Left ventricle myocardium superior (tissue), 1 donor: ENCODE results near the gene VPS13D. TPM values are rescaled to one million over a fixed set of nuclear protein-coding genes. Genes with fewer than 3 reads are reported as not detected.
"Not testable (repeated sequence)": the region's sequence is repeated elsewhere in the genome, so short reads cannot be mapped to it uniquely, and the experiment has no call there.

Source experiments
- ATAC-seq: fragments of 200-7000 bp; cut with Tn5 transposase; one replicate; pipeline ENCODE4 v1.9.1; 2020; ENCODE audit warnings: mild to moderate bottlenecking, moderate library complexity
- DNase-seq: peaks from one replicate; pipeline ENCODE4 v3.0.0-alpha.2; 2020
- intact Hi-C: fragments of 100-400 bp; cut with micrococcal nuclease; formaldehyde crosslinking; loops from one replicate; pipeline ENCODE4 v1.11.0; 2022
- total RNA-seq: library from RNA; stranded (reverse); fragmentation: NEBNext Ultra II Directional; extraction: Animal tissue kit (Norgen Biotek cat#: 25700); gene quantifications from one replicate; pipeline ENCODE4 v1.2.1, GENCODE V29; 2021
- donor health status: DM: no; HTN: yes; CAD: no; lungs with severe emphysema.

The VPS13D gene
- total RNA-seq, 1 donor from 2014 or later = 112 TPM

DNA sequence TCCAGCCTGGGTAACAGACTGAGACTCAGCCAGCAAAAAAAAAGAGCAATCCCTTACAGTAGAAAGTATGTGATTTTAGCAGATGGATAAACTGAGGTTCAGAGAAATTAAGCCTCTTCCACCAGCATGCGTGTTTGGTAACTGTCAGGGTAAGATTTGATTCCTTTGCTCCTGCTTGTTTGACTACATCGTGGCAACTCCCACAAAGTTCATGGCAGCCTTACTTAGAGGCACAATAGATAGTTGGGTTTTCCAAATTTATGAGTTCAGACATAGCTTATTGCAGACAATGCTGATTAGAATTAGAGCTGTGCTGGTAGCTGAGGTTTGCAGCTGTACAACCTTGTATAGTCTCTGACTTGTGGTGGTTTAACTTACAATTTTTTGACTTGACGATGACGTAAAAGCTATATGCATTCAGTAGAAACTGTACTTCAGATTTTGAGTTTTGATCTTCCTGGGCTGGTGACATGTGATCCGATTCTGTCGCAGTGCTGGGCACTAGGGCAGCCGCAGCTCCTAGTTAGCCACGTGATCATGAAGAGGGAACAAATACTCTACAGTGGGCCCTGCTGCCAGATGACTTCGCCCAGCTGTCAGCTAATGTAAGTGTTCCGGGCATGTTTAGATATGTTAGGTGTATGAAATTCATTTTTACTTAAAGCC, 220.4 kb downstream of the VPS13D start:
- ATAC-seq (peak; percentile 65), DNase-seq (peak; percentile 67)
- intact Hi-C loops = no loop called here

DNA sequence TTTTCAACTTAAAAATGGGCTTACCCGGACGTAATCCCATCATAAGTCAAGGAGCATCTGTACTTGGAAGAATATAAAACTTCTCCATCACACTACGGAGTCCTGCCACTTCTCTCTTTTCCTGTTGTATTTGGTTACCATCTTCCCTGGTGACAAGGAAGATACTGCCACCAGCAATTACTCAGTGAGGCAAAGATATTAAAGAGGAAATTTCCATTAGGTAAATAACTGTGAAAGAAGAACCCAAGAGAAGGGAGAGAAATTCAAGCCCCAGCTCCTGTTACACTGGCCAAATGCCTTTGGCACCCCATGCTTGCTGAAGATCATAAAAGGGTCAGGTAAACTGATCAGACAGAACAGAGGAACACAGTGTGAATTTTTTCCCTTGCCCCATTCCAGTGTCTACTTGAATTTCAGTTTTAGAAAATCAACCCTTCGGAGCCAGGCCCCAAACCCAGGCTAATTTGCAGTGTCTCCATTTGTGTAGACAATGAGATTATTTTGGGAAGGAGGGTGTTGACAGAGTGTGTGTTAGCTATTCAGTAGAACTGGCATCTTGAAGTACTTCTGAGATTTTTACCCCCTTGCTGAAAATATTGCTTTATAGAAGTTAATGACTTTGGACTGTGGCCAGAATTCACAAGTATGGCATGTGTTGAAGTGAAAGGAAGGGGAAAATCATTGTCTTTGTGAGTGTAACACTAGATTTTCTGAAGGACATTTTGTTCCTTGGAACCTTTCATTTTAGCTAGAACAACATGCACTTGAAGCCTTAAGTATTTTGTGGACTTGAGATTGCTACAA, 221.1 kb downstream of the VPS13D start:
- DNase-seq = no peak
- intact Hi-C loops = no loop called here
- ATAC-seq = no peak

GRCh38 chr1:12451560-12451900, 221.7 kb downstream of the VPS13D start:
- ATAC-seq (no peak), DNase-seq (no peak)
- intact Hi-C loops = no loop called here

GRCh38 chr1:12452262-12452661, 222.4 kb downstream of the VPS13D start:
- no peak for DNase-seq
- intact Hi-C loops = no loop called here
- no peak for ATAC-seq

DNA sequence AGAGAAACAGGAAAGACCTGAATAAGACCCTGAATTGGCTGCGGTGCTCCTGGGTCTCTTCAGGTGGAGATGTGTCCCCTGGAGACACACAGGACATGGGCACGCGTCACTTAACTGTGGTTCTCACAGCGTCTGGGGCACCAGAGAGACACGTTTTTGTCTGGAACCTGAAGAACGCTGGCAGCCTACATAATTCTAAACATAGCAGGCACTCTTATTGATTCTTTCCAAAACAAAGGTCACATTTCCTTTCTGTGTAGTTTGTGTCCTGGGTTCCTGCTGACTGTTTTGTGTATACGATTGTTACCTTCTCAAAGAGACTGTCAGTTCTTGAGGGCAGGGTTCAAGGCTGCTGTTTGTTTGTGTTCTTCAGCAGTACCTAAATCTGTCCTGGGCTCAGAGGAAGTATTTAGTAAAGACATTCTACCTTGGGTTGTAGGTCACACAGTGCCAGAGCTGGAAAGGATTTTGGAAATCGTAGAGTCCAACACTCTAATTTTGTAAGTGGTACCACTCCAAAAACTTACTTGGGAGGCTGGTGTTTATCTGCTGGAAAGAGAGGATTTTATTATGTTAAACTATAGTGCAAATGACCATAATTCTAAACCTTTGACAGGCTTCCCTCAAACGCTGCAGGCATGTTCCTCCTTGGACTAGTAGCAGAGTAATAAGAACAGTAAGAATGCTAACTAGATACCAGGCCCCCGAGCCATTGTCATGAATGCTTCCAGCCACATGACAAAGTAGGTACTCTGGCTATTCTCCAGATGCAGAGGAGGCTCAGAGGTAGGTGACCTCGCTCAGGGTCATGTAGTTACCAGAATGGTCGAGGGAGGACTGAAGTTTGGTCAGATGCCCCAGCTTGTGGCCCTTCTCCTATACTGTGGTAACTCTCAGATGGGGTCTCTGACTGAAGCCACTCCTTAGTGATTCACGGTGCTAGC, 223.8 kb downstream of the VPS13D start:
- intact Hi-C loops = no loop called here
- DNase-seq (no peak), ATAC-seq (peak; percentile 63)

DNA sequence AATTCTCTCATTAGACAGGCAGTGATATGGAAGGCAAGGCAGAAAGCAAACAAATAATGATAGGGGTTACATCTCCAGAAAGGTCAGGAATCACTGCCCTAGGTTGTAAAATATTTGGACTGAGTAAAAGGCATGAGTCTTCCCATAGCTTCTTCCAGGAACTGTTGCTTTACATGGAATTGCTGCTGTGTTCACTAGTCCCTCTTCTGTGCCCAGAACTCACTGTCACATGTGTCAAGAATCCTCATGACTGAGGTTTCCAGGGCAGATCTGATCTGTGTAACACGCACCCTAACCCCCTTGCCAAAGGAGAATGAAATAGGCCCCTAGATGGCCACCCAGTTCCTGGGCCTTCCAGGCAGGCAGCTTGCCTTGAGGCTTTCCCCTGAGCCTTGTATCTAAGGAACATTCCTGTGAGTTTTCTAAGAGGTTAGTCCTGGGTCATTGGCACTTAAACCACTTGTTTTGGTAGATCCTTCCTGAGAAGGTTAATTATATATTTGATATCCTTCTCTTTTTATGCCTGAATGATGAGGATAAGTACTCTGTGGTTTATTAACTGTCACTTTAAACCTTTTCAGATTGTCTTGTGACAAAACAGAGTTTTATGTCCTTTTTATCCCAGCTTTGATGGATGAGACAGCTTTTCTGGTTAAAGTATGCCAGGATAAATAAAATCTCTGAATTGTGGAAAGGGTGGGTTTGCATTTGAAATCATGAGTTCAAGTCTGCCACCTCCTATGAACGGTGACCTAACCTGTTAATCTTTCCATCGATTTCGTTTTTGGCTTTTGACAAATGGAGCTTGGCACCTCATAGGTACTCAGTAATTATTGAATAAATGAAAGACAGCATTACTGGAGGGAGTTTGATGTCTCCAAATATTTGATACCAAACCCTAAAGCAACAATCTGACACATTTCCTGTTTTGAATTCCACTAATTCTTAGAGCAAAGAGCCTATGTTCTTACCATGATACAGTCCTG, 224.9 kb downstream of the VPS13D start:
- no peak for DNase-seq
- intact Hi-C loops = no loop called here
- ATAC-seq = peak; percentile 33

DNA sequence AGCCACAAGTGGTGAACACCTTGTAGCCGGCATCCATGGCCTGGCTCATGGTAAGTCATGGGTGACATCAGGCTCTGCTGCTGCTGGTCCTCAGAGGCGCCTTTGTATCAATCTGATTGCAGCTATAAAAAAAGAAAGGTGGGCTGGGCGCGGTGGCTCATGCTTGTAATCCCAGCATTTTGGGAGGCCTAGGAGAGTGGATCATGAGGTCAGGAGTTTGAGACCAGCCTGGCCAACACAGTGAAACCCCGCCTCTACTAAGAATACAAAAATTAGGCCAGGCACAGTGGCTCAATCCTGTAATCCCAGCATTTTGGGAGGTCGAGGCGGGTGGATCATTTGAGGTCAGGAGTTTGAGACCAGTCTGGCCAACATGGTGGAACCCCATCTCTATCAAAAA, 226.3 kb downstream of the VPS13D start:
- ATAC-seq, intact Hi-C loops: not testable (repeated sequence)

DNA sequence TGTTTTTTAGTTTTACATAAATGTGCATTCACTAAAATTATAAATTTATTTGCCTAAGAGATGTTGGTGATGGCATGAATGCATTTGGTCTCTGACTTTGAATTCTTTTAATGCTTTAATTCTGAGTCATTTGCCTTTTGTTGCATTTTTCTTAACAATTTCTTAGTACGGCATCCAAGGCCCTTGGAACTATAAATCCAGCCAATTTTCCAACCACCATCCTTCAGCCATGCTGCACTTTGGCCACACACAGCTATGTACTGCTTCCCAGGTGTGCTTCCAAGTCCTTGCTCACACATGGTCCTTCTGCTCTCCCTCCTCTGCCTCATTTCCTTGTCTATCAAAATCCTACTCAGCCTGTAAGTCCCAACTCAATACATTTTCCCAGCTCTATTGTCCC, 227.1 kb downstream of the VPS13D start:
- intact Hi-C loops = no loop called here

More for the DNA sequence above, 226.3 kb downstream of the VPS13D start:
- not testable (repeated sequence) for DNase-seq

DNA sequence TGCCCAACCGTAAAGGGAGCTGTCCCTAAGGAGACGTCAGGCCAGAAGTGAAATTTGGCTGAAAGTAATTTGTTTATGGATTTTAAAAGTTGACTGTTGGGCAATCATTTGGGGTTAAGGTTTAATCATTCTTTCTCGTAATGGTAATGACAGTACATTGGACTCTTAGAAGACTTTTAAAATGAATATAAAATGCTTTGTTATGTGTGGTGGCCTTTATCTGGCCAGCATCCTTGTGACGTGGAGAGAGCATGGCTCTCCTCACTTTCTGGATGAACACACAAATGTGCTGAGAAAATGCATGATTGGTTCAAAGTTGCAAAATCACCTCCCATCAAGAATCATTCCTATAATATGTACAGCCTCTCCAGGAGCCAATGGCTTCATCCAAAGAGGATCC, 227.9 kb downstream of the VPS13D start:
- intact Hi-C loops = no loop called here
- ATAC-seq = peak; percentile 5
- no peak for DNase-seq

More for the DNA sequence above, 227.1 kb downstream of the VPS13D start:
- DNase-seq (no peak), ATAC-seq (no peak)

GRCh38 chr1:12458571-12458970, 228.7 kb downstream of the VPS13D start:
- intact Hi-C loops = no loop called here
- DNase-seq (no peak), ATAC-seq (no peak)

- DNase-seq (peak; percentile 78), ATAC-seq (peak; percentile 69)
- intact Hi-C loops = no loop called here
Measured at GRCh38 chr1:12460121-12460520, 230.3 kb downstream of the VPS13D start.

- peak; percentile 65 for ATAC-seq
- DNase-seq = peak; percentile 77
- intact Hi-C loops = no loop called here
Measured at GRCh38 chr1:12460911-12461621, 231.2 kb downstream of the VPS13D start.

DNA sequence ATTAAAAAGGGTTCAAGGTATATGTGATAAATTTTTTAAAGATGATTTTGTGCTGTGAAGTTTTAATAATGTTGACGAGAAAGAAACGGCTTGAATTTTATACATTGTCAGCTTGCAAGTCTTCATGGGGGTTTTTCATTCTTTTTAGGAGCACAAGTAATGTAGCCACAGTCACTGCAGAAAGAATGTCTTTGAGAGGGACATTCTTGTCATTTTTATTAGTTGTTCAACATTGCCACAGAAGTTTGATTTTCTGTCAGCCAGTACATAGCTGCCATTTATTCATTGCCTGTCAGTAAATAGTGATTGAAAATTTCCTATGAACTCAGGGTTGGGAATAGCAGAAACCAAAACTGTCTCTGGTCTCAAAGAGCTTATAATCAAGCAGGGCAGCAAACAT, 231.9 kb downstream of the VPS13D start:
- ATAC-seq (no peak), DNase-seq (no peak)
- intact Hi-C loops = no loop called here

DNA sequence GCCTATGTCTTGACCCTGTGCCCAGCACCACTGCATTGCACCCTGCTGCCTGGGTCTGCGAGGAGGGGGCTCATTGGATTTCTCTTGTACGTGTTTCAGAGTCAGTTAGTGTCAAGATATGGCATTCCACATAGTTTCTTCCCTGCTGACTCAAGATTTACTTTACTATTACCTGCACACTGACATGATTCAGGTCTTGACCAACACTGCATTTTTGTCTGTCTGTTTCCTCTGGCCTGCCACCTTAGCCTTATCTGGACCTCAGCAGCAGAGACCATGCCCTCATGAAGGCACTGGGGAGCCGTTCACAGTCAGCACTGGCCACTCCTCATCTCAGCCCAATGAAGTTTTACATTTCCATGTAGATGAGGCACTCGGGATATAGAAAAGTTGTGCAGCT, 232.8 kb downstream of the VPS13D start:
- no peak for ATAC-seq

DNA sequence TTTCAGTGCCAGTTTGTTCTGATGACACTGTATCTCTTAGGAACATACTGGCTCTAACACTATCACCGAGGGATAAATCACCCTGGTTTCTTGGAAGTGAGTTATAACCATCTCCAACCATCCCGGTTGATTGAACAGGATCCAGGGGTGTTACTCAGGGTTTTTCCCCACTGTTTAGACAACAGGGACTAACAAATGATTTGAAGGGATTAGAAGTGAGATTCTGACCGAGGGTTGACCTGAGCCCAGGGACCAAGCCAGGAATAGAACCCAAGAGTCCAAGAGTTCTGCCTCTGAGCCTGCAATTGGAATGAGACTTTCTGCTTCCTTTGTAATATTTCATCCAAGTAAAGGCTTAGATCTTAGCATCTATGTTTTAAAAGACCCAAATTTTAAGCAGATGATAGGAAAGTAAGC, 234.2 kb downstream of the VPS13D start:
- ATAC-seq = peak; percentile 34
- intact Hi-C loops = no loop called here
- no peak for DNase-seq

More for the DNA sequence above, 232.8 kb downstream of the VPS13D start:
- intact Hi-C loops = no loop called here
- no peak for DNase-seq

GRCh38 chr1:12464598-12465056, 234.8 kb downstream of the VPS13D start:
- peak; percentile 59 for ATAC-seq
- intact Hi-C loops = no loop called here
- DNase-seq = no peak

GRCh38 chr1:12465126-12465525, 235.3 kb downstream of the VPS13D start:
- ATAC-seq = no peak
- intact Hi-C loops = no loop called here
- DNase-seq = no peak

DNA sequence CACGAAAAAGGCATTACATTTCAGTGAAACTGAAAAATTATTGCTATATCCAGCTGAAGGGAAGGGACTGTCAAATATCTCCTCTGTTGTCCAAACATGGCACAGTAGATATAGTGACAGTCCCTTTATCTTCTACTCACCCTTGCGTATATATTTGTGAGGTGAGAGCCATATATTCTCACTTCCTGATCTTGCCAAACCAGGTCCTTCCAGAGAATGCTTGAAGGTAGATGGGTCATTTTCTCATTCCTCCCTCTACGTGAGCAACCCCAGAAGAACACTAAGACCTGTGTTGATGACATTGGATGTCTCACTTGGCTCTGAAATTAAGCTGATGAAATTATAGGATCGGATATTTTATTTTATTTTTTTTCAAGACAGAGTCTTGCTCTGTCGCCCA, 237.0 kb downstream of the VPS13D start:
- ATAC-seq = no peak
- no peak for DNase-seq
- intact Hi-C loops = no loop called here
